Myocyte (in vitro differentiated cells): ENCODE measurements around the gene KIAA1671. TPM values are rescaled to one million over a fixed set of nuclear protein-coding genes. Genes with fewer than 3 reads are reported as not detected.

Experiments
- DNase-seq: peaks from one replicate; pipeline ENCODE4 v3.0.0-alpha.2; 2012; ENCODE audit warnings: low read depth
- total RNA-seq: library from RNA; depleted of rRNA; stranded (reverse); fragments of >200 nt; gene quantifications from 2 replicates; pipeline ENCODE4 v1.2.3, GENCODE V29; 2014

The KIAA1671 gene
- total RNA-seq, 1 donor from 2014 or later: 10.4 TPM

DNA sequence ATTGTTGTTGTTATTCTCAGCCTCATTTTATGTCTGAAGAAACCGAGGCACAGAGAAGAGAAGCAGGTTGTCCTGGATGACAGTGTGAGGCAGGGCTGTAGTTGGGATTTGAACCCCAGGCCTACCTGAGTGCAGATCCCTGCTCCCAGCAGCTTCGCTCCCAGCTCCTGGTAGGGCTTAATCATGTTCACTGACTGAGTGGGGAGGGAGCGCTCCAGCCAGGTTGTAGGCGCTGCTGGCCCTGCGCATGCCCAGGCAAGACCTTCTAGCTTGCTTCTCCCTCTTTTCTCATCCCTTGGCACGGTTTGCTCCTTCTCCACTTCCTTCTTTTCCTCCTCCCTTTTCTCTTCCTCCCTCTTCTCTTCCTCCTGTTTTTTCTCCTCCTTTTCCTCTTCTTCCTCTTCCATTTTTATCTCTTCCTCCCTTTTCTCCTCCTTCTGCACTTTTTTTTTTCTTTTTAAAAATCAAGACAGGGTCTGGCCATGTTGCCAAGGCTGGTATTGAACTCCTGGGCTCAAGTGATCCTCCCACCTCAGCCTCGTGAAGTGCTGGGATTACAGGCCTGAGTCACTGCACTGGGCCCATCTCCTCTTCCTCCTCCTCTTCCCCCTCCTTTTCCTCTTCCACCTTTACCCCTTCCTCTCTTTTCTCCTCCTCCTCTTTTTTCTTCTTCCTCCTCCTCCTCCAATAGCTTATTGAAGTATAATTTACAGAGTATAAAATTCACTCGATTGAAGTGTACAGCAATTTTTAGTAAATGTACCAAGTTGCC lies 109.3 kb downstream of the KIAA1671 start:
- DNase-seq: no peak

DNA sequence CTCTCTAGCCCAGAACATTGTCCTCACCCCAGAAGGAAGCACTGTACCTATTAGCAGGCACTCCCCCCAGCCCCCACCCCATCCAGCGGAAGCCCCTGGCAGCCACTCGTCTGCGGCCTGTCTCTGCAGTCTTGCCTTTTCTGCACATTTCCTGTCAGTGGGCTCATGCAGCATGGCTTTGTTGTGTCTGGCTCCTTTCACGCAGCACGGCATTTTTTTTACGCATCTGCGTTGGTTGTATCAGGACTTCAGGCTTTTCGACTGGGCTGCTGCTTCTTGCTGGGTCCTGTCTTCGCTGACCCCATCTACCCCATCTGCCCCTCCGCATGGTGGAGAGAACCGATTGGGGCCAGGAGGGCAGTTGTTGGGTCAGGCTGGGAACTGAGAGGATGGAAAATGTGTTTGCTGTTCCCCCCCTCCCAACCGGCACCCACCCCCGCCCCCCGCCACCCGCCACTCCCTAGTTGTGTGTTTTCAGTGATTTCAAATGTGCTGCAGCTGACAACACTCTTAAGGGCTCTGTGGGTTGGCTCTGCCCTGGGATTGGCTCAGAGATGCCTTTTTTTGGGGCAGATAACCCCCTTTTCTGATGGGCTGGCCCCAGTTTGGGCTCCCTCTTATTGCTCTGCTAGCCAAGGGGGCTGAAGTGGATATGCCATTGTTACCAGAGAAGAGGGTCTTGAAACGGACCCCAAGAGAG lies 110.0 kb downstream of the KIAA1671 start:
- DNase-seq: no peak

DNA sequence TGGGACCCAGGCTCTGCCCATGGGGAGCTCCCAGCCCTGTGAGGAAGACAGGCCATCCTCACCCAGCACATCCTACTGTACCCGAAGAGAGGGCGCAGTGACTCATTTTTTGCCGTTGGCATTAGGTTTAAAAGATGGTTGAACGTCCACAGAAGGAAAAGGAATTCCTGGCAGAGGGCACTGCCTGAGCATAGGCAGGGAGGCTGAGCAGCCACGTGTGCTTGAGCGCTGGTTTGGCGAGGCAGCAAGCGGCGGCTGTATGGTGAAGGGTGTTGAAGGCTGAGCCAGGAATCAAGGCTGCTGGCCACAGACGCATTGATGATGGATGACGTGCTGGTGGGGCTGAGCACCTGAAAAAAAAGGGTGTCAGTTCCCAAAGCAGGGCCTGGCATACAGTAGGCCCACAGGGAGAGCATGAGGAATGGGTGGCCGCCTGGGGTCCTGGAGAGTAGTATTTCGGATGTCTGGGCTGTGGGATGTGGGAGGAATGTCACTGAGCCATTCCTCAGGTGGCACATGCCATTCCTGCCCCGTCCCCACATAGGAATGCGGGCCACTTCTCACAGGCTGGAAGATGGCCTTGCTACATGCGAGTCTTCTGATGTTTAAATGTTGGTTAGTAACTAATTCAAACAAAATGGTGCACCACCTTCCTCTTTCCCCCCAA lies 112.5 kb downstream of the KIAA1671 start:
- DNase-seq: no peak

DNA sequence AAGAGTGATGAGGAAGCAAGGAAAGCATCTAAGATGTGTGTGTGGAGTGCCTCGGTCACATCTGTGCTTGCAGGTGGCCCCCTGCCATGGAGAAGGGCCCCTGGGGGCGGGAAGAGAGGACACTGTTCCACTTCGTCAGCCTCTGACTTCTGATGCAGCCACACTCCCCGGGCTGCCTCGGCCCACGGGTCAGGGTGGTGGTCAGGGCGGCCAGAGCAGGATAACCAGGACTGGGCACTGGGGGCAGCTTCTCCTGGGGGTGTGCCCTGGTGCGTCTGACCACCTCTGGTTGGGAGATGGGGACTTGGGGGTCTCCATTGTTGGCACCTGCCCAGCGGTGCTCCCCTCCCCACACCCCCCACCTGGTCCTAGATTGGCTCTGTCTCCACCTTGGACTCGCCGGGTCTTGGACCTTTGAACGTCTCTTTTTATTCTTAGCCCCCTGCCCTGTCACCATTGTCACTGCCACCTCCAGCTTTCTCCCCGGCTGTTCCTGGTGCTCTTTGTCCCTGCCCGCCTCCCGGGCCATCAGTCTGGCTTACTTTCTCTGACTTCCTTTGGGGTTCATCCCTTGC lies 114.4 kb downstream of the KIAA1671 start:
- DNase-seq: no peak

DNA sequence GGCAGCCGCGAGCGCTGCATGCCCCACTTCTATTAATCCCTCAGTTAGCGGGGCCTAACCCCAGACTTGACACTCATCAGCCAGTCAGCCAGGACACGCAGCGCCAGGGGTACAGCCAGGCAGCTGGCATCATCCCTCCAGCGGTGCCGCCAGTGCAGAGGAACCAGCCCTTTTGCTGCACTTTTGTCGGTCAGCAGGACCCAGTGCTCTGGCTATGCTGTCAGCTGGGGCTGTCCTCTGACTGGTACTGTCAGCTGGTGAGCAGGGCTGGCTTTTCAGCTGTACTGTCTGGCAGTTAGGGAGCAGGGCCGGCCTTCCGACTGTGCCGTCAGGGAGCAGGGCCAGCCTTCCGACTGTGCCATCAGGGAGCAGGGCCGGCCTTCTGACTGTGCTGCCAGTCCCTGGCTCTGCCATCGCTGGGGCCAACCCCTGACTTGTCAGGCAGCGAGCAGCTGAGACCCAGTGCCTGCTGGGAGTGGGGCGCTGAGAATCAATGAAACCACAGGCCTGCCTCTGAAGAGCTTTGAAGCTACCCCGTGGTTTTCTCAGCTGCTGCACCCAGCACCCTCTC lies 115.4 kb downstream of the KIAA1671 start:
- peak; percentile 95 for DNase-seq

DNA sequence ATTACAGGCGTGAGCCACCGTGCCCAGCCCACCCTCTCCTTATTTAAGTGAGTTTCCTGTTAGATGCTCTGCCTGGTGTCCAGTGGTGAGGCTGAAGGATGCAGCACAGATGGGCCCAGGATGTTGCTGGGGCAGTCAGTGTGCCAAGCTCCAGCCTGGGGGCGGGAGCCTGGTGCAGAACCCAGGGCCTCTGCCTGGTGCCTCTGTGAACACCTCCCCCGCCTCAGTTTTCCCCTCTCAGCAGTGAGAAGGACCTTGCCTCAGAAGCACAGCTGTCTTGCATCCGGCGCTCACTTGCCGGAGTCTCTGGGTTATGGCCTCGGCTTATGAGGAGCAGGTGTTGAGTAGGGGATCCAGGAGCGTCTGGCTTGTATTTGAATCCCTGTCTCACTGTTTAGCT lies 116.2 kb downstream of the KIAA1671 start:
- DNase-seq: no peak

DNA sequence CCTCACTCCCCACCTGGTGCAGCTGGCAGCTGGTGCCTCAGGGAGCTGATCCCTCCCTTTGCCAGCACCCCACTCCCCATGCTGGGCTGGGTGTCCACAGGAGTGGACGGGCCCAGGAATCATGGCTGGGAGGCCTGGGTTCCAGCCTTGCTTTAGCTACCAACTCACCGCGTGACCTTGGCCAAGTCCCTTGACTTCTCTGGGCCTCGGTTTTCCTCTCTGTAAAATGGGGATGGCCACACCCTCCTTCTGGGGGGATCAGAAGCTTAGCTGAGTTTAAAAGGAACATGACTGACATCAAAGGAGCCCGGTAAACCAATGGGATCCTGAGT lies 116.9 kb downstream of the KIAA1671 start:
- DNase-seq: no peak

DNA sequence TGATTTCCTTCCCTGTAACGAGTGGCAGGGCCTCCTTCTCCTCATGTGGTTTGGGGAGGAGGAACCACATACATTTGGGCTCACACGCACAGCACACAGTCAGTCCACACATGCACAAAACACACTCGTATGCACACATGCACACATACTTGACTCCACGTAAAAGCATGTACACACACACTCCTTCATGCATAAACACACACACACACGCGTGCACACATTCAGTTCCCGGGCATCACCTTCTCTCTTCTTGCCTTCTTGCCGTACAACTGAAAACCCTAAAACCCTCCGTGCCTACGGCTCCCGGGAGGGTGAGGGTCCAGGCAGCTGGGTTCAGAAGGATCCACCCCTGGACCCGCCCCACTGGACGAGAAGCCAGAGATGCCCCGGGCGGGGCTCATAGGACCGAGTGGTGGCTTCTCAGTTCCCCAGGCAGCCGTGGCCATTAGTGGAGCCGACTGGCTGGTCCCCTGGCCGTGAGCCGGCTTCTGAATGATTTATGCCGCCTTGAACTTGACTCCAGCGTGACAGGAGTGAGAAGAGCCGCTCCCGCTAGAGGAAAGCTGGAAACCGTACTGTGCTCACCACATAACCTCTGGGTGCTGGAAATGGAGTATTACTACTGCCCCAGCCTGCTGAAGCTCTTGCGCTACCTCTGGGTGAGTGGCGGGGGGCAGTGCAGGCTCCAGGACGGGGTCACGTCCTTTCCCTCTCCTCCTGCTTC lies 117.4 kb downstream of the KIAA1671 start:
- peak; percentile 90 for DNase-seq

DNA sequence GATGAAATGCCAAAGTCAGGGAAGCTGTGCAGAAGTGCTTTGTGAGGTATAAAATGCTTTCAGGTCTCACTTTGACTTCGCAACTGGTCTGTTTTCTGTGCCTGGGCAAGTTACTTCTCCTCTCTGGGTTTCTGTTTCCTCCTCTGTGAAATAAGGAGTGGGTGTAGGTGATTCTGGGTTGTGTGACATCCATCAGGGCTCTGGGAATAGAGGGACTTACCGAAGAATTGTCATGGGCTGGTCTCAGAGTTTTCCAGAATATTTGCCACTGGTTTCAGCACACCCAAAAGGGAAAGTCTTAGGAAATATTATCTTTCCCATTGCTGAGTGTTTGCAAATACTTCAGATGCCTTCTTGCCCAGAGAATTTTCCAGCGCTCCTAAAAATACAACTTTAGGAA lies 118.4 kb downstream of the KIAA1671 start:
- DNase-seq: no peak

DNA sequence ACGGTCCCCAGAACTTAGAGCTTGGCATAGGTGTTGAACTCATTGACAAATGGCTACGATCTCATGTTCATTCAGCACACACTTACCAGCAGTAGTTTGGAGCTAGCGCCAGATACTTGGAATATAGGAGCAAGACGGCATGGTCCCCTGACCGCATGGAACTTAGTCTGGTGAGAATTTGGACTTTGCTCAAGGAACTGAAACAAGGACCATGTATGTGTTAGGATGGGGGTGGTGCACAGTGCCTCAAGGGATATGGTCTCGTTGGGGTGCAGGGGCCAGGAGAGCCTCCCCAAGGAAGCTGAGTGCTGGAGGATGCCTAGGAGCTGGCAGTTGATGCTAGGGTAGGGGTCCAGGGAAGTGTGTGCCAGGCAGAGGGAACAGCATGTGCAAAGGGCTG lies 119.2 kb downstream of the KIAA1671 start:
- DNase-seq: no peak

DNA sequence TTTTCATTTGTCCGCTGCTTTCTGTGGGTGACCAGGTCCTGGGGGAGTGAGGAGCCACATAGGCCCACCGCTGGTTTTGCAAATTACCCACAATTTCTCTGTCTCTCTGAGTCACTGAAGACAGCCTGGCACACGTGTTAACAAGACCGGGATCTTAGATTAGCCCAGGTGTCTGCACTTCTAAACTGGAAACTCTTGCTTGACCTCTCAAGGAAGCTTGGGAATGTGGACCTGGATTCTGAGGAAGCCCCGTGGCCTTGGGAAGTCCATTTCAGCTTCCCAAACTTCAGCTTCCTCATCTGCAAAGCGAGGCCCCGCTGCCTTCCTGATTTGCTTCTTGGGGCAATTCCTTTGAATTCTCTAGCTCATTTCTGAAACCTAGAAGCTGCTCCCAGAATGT lies 119.9 kb downstream of the KIAA1671 start:
- no peak for DNase-seq

DNA sequence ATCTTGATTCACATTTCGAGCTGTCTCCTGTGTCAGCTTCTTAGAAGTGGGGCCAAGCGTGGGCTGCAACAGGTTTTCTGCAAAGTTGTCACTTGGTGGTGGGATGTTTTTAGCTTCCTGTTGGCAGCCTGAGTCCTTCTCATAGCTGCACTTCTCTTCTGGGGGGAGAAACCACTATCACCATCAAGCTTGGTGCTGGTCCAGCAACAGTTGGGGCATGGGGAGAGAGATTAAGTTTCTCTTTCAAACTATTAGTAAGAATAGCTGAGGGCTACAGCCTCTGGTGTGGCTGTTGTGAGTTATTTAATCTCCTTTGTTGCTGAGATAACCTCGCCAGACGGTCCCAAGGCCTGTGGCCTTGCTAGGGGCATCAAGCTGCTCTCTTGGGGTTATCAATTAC lies 123.8 kb downstream of the KIAA1671 start:
- peak; percentile 86 for DNase-seq

DNA sequence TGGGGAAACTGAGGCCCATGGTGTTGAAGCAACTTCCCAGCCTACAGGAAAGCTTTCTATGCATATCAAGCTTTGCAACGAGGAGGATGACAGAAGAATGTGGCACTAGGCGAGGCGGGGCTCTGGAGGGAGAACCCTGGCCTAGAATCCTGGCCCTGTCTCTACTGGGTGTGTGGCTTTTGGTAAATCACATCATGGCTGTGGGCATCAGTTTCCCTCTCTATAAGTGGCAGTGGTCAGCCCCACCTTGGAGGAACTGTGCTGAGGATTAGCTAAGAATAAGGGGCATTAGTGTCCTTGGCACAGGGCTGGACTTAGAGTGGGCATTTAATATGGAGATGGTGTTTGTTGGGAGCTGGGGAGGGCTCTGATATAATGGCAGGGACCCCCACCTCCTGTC lies 124.5 kb downstream of the KIAA1671 start:
- DNase-seq: peak; percentile 76

DNA sequence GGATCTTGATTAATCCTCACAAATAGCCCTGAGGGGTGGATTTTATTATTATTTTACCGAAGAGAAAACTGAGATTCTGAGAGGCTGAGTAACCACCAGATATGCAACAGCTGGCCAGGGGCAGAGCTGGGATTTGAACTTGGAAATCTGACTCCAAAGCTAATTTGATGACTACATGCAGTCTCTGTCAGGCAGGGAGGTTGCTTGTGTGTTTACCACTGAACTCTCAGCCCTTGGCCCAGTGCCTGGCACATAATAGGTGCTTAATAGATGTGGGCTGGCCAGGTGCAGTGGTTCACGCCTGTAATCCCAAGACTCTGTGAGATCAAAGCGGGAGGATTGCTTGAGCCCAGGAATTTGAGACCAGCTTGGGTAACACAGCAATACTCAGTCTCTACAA lies 125.4 kb downstream of the KIAA1671 start:
- peak; percentile 88 for DNase-seq

DNA sequence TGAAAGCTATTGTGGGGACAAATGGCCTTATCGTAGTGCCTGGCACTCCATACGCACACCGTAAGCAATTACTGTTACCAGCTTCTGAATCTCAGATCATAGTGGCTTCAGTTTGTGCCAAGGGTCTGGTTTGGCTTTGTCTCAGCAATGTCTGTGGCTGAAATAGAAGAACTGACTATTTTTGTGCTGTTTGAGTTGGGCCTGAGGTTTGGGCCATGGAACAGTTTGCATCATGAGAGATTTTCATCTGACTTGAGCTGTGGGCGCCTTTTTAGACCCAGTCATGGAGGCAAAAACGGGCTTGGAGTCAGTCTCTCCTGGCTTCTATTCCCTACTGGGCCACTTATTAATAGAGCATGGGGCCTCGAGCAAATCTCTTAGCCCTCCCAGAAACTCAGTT lies 126.1 kb downstream of the KIAA1671 start:
- DNase-seq: peak; percentile 94

DNA sequence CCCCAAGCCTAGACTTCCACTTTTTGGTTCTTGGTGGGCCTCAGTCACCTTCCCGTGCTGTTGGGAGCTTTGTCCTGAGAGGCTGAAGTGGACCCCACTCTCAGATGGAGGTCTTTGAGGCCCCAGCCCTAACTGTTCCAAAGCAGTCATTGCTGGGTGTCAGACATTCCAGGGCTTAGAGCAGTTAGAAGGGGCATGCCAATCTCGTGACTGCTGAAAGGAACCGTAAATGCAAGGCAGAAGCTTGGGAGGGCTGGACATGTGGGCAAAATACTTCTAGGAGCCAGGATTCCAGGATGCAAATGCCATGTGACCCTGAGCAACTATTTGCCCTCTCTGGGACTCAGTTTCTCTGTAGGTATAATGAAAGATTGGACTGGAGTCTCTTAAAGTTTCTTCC lies 128.3 kb downstream of the KIAA1671 start:
- DNase-seq: no peak

DNA sequence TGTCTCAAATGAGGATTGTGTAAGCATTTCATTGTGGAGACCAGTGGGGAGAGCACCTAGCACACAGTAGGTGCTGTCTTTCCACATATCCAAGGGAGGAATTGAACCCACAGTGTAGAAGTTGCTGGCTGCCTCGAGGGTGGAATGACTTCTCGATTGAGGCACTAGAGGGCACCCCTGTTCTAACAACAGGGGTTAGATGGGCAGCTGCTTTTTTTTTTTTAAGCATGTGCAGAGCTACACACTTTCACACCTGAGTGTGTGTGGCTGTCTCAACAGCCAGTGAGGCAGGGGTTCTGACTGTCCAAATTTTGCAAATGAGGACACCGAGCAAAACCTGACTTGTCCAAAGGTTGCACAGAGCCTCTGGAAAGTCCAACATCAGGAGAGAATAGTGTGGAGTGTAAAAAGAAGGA lies 128.9 kb downstream of the KIAA1671 start:
- peak; percentile 59 for DNase-seq

DNA sequence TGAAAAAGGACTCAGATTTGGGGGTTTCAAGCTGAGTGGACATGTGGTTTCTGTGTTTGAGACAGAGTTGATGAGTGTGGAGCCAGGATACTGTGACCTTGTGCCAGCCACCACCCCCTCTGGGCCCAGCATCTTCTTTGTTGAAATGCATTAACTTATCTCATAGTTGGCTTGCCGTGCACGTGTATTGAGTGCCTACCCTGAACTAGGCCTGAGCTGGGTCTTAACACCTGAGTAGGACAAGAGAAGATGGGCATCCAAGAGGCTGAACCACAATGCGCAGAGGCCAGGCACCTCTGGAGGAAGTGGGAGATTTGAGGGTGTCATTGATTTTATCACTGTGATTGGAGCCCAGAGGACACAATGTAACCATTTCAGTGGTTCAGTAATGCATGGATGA lies 129.6 kb downstream of the KIAA1671 start:
- DNase-seq: no peak

DNA sequence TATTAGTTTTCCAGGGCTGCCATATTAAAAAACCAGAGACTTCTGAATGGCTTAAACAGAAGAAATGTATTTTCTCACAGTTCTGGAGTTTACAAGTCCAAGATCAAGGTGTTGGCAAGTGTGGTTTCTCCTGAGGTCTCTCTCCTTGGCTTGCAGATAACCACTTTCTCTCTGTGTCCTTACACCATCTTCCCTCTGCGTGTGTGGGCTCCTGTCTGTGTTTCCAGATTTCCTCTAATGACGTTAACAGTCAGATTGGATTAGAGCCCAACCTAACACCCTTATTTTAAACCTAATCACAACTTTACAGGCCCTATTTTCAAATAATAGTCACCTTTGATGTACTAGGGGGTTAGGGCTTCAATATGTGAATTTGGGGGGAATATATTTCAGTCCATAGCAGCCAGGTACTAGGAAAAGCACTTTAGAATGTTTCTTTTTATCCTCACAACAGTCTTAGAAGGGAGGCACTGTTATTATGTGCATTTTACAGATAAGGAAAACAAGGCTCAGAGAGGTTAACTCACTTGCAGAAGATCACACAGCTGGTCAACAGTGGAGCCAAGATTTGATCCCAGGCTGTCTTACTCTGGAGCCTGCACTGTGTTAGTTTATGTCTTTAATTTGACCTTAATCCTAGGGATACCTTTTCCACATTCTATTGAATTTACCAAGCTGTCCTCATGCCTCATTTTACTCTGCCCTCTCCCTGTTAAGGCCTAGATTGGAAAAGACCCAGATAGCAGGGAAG lies 130.7 kb downstream of the KIAA1671 start:
- DNase-seq: no peak

DNA sequence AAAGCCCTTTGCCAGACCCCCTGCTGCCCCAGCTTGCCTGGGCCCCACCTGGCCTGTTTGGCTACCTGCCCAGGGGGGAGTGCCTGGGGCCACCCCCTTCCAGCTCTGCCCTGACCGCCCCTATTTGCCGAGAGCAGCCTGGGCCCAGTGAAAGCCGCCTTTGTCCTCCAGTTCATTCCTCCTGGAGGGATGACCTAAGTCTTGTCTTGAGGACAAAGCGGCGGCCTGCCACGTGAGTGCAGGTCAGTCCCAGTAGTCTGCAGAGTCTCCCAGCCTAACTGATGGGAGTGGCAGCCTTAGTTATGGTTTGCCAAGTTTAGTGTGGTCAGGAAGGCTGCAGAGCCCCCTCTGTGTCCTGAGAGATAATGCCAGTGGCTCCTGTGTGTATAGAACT lies 131.3 kb downstream of the KIAA1671 start:
- DNase-seq: no peak
